Glomerular visceral epithelial cell (primary cell): ENCODE results near the gene GRK7.
"Not testable (repeated sequence)": the region's sequence is repeated elsewhere in the genome, so short reads cannot be mapped to it uniquely, and the experiment has no call there.

Experiments used
- DNase-seq: peaks from one replicate; pipeline ENCODE4 v3.0.0-alpha.2; 2016; ENCODE audit errors: extremely low spot score

Gene GRK7

GRCh38 chr3:141795741-141796080 is 32.5 kb downstream of the GRK7 start:
- no peak for DNase-seq

- no peak for DNase-seq
Observed at GRCh38 chr3:141796081-141796888, 33.1 kb downstream of the GRK7 start.

- no peak for DNase-seq
Observed at GRCh38 chr3:141796889-141797781, 33.9 kb downstream of the GRK7 start.

- DNase-seq = no peak
Observed at GRCh38 chr3:141797819-141798447, 34.7 kb downstream of the GRK7 start.

GRCh38 chr3:141798448-141798845 is 35.2 kb downstream of the GRK7 start:
- no peak for DNase-seq

- no peak for DNase-seq
Observed at GRCh38 chr3:141802316-141803077, 39.3 kb downstream of the GRK7 start.

- not testable (repeated sequence) for DNase-seq
Observed at GRCh38 chr3:141803538-141803937, 40.3 kb downstream of the GRK7 start.

- DNase-seq = no peak
Observed at GRCh38 chr3:141804447-141804777, 41.2 kb downstream of the GRK7 start.

GRCh38 chr3:141804778-141805639 is 41.8 kb downstream of the GRK7 start:
- DNase-seq = no peak

GRCh38 chr3:141807277-141808033 is 44.2 kb downstream of the GRK7 start:
- no peak for DNase-seq

- DNase-seq = no peak
Observed at GRCh38 chr3:141808586-141808985, 45.4 kb downstream of the GRK7 start.

- no peak for DNase-seq
Observed at GRCh38 chr3:141810161-141810560, 47.0 kb downstream of the GRK7 start.

GRCh38 chr3:141811348-141811747 is 48.1 kb downstream of the GRK7 start:
- DNase-seq = no peak

- DNase-seq = no peak
Observed at GRCh38 chr3:141812084-141812483, 48.9 kb downstream of the GRK7 start.

GRCh38 chr3:141812586-141812985 is 49.4 kb downstream of the GRK7 start:
- DNase-seq = no peak
